Esophagus squamous epithelium (tissue), 4 donors: ENCODE results near the gene CNTF.

Experiments used
- POLR2A ChIP-seq, 4 donors: fragments of 450-650 bp; IDR thresholded peaks; one replicate each; pipeline ENCODE4 v1.6.1; 2017; ENCODE audit warnings: antibody characterized with exemption in 4 of 4, mild to moderate bottlenecking in 4 of 4, moderate library complexity in 3 of 4
- TF ChIP-seq, protein P1 (sequence below), 6 experiments: fragments of 450-650 bp in 4 of 6; fragments of 200-600 bp in 2 of 6; sonication (generic) in 2 of 6; IDR thresholded peaks; one replicate each; pipeline ENCODE4 v1.5.1; 2016 to 2019; ENCODE audit warnings: antibody characterized with exemption in 6 of 6, mild to moderate bottlenecking in 4 of 6, moderate library complexity in 4 of 6

DNA sequence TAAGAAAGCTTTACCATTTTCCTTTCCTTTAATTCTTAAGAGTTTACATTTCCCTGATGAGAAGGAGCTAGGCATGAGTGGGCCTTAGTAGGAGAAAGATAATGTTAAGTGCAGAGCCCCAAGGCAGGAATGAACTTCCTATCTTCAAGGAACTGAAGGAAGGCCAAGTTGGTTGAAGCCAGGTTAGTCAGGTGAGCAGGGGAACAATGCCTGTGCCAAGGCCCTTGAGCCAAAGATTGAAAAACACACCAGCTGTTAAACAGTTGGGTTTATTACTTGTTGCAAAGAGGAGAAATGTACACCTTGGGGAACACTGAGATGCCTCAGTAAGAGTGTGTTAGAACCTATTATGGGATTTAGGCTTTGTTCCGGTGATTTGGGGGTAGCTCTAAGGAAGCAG lies 10.0 kb downstream of the CNTF start:
- no peak for TF ChIP-seq POLR2A (IDR thresholded peaks at IDR 0.05)
- TF ChIP-seq, protein P1, sequence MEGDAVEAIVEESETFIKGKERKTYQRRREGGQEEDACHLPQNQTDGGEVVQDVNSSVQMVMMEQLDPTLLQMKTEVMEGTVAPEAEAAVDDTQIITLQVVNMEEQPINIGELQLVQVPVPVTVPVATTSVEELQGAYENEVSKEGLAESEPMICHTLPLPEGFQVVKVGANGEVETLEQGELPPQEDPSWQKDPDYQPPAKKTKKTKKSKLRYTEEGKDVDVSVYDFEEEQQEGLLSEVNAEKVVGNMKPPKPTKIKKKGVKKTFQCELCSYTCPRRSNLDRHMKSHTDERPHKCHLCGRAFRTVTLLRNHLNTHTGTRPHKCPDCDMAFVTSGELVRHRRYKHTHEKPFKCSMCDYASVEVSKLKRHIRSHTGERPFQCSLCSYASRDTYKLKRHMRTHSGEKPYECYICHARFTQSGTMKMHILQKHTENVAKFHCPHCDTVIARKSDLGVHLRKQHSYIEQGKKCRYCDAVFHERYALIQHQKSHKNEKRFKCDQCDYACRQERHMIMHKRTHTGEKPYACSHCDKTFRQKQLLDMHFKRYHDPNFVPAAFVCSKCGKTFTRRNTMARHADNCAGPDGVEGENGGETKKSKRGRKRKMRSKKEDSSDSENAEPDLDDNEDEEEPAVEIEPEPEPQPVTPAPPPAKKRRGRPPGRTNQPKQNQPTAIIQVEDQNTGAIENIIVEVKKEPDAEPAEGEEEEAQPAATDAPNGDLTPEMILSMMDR (IDR thresholded peaks at IDR 0.05): no peak
